CD4-positive, alpha-beta T cell treated with Interleukin-10 for 1 hour (primary cell): ENCODE results near the gene KBTBD8.

Experiments used
- DNase-seq: peaks from one replicate; pipeline ENCODE4 v3.0.0-alpha.2; 2020

Gene KBTBD8

GRCh38 chr3:67000009-67000408 lies 1.9 kb downstream of the KBTBD8 start:
- no peak for DNase-seq

- no peak for DNase-seq
Measured at GRCh38 chr3:67001086-67001861, 3.2 kb downstream of the KBTBD8 start.

GRCh38 chr3:67005974-67006373 lies 7.9 kb downstream of the KBTBD8 start:
- DNase-seq = no peak

- no peak for DNase-seq
Measured at GRCh38 chr3:67006460-67006859, 8.4 kb downstream of the KBTBD8 start.

GRCh38 chr3:67008388-67008787 lies 10.3 kb downstream of the KBTBD8 start:
- DNase-seq = no peak

- no peak for DNase-seq
Measured at GRCh38 chr3:67009716-67010115, 11.6 kb downstream of the KBTBD8 start.

GRCh38 chr3:67011414-67012131 lies 13.5 kb downstream of the KBTBD8 start:
- DNase-seq = no peak

GRCh38 chr3:67012564-67012963 lies 14.5 kb downstream of the KBTBD8 start:
- DNase-seq = no peak

- DNase-seq = no peak
Measured at GRCh38 chr3:67015702-67016484, 17.8 kb downstream of the KBTBD8 start.

- DNase-seq = no peak
Measured at GRCh38 chr3:67016522-67017080, 18.5 kb downstream of the KBTBD8 start.

- DNase-seq = no peak
Measured at GRCh38 chr3:67017211-67017610, 19.1 kb downstream of the KBTBD8 start.

GRCh38 chr3:67018105-67018788 lies 20.1 kb downstream of the KBTBD8 start:
- DNase-seq = no peak

- DNase-seq = no peak
Measured at GRCh38 chr3:67018789-67019526, 20.9 kb downstream of the KBTBD8 start.

- no peak for DNase-seq
Measured at GRCh38 chr3:67028001-67028784, 30.1 kb downstream of the KBTBD8 start.

- DNase-seq = no peak
Measured at GRCh38 chr3:67030785-67031740, 33.0 kb downstream of the KBTBD8 start.

GRCh38 chr3:67031986-67032385 lies 33.9 kb downstream of the KBTBD8 start:
- no peak for DNase-seq

GRCh38 chr3:67033079-67033478 lies 35.0 kb downstream of the KBTBD8 start:
- no peak for DNase-seq

GRCh38 chr3:67034371-67034770 lies 36.3 kb downstream of the KBTBD8 start:
- DNase-seq = no peak

GRCh38 chr3:67037615-67038014 lies 39.5 kb downstream of the KBTBD8 start:
- DNase-seq = no peak

GRCh38 chr3:67044295-67044694 lies 46.2 kb downstream of the KBTBD8 start:
- no peak for DNase-seq
